ENCODE results near the gene SOHLH1.

DNA sequence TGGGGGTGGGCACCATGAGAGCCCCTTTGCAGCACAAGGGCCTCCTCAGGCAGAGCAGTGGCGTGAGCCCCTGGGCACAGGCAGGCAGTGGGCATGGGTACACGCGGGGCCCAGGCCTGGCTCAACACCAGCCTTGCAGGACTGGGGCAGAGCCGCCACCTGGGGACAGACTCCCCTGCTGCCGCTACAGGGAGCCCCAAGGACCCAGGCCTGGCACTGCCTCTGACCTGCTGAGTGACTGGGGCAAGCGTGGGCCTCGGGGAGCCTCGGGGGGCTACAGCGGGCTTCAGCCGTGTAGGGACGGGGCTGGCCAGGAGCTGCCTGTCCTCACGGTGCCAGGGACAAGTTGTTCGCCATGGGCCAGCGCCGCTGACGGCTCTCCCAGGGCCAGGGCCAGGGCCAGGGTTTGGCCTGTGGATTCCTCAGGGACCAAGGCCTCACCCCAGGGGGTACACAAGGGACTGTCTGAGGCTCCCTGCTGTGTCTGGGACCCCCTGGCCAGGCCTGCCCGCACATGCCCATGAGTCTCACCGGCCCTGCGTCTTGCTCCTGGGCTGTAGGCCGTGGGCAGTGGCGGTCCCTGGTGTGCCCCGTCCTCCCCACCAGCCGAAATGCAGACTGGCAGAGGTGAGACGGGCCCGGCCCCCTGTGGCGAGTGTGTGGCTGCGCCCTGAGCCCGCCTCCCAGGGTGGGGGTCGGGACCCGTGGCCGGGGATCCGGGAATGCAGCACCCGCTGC lies 45.2 kb upstream of the SOHLH1 start:
- TF ChIP-seq POLR2A (IDR thresholded peaks at IDR 0.05; ENCODE audit: low read length) (no peak), GATA1 (IDR thresholded peaks at IDR 0.05; ENCODE audit: low read depth, low read length) (no peak)
